HG03521 (cell line): ENCODE measurements around the gene ARID1B.
"Not testable (repeated sequence)": the region's sequence is repeated elsewhere in the genome, so short reads cannot be mapped to it uniquely, and the experiment has no call there.

ENCODE experiments used
- ATAC-seq: cut with Tn5 transposase; IDR thresholded peaks from one replicate; pipeline ENCODE4 v1.9.1; 2021; ENCODE audit warnings: mild to moderate bottlenecking, moderate library complexity; ENCODE audit not compliant: unreplicated experiment

Gene ARID1B

DNA sequence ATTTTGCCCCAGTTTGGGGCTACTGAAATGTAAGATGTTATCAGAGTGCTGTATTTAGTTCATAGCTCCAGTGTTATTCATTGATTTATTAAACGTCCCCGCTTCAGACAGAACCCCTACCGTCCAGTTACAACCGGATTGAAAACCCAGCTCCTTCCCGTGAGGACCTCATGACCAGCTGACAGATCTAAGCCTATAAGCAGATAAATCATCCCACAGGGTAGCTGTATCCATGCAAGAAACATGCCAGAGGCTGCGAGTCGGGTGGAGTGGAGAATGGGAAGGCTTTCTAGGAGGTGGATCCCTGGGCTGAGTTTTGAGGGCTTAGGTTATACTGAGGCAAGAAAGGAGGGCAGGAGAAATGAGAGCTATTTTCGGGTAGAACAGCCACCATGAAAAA lies 260.0 kb downstream of the ARID1B start:
- ATAC-seq, result no peak

DNA sequence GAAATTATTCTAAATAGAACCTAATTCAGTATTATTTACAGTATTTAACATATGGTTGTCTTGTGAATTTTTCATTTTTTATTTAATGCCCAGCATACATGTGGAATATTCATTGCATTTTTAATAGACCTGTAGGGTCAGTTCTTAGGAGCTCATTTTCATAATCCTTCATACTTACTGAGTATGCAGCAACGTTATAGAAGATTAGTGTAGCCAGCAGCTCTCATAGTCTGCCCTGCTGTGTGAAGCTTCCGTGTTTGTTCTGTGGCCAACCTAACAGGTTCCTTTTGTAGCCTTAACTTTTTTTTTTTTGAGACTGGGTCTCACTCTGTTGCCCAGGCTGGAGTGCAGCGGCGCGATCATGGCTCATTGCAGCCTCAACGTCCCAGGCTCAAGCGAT lies 261.4 kb downstream of the ARID1B start:
- no peak for ATAC-seq

DNA sequence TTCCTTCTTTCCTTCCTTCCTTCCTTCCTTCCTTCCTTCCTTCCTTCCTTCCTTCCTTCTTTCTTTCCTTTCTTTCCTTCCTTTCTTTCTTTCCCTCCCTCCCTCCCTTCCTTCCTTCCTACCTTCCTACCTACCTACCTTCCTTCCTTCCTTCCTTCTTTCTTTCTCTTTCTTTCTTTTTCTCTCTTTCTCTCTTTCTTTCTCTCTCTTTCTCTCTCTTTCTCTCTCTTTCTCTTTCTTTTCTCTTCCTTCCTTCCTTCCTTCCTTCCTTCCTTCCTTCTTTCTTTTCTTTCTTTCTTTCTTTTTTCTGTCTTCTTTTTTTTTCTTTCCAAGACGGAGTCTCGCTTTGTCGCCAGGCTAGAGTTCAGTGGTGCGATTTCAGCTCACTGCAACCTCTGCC lies 262.5 kb downstream of the ARID1B start:
- not testable (repeated sequence) for ATAC-seq

DNA sequence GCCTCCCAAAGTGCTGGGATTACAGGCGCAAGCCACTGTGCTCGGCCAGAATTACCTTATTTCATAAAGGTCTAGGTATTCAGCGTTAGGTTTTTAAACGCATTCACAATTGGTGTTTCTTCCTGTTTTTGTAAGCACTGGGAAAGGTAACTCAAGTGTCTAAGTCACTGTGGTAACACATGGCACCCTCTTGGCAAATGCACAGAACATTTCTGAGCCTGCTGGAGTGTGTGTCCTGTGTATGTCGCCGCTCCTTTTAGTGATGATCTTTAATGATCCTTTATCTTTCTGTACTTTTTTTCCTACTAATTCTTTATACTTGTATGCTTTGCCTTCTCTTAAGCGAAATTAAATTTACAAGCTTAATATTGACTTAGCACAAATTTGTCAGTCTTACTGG lies 263.0 kb downstream of the ARID1B start:
- no peak for ATAC-seq

DNA sequence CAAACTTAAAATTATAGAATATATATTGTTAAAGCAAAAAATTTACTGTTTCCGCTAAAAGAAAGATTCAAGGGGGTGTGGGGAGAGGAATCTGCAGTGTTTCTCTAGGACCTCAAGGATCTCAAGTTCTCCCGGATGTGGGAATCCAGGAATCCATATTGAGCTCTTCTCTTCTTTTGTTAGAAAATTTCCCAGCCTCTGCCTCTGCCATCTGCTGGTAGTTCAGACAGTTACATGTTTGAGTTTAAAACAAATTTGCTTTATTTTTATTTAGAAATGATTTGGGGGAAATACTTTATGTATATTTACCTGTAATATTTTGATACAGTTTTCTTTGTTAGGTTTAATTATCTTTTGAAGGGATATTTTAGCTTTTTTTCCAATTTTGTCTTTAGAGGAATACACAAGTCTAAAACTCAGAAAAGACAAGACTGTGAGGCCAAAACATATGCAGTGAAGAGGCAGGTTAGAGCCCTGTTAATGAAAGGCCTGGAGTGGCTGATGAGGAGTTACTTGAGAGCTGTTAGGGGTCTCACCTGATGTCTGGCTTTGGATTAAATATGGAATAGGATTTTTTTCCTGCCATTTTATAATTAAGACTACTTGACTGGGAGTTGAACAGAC lies 268.8 kb downstream of the ARID1B start:
- no peak for ATAC-seq

DNA sequence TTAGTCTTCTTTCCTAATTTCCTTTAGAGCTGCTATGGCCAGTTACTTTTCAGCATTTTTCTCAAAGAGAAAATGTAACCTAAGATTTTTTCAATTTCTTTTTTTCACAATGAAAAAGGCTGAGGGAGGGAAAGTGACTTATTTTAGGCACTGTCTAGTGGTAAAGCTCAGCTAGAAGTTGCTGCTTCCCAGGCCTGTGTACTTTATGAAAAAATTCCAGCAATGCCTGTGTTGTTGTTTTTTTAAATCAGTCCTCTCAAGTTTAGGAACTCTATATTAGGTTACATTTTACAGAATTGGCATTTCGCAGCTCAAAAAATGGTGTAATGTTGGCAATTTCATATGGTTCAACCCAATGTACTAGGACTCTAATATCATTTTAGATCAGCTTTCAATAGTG lies 269.6 kb downstream of the ARID1B start:
- no peak for ATAC-seq

DNA sequence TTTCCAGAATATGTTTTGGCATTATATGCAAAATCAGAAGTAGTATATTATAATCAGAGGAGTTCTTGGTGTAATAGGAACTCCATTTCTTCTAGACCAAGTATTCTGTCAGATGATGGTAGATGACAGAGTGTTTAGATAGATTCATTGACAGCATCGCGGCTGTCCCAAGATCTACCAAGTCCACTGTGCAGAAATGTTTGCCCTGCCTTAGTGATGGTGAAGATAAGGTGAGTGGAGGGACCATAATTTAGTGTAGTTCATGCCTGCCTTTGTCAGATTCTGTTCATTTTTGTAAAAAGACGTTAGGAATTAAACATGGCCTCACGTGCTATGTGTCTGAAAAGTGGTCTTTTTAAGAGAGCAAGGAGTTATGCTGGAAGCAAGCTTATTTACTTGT lies 270.1 kb downstream of the ARID1B start:
- ATAC-seq, result no peak

DNA sequence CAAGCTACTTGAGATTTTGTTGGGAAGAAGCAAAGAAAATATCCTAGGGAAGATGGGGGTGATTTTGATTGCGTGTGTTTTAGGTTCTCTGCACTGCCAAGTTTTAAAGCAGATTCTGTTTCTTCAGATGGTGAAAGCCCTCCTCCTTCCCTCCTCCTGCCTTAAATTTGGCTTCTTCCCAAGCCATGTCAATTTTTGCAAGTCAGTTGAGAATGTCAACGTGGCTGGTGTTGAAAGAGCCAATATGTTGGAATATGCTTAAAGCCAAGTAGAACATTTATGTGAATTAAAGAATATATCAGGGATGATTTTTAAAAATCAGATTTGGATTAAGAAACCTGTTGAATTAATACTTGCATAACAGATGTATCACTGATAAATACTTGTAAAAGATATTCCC lies 270.8 kb downstream of the ARID1B start:
- no peak for ATAC-seq

DNA sequence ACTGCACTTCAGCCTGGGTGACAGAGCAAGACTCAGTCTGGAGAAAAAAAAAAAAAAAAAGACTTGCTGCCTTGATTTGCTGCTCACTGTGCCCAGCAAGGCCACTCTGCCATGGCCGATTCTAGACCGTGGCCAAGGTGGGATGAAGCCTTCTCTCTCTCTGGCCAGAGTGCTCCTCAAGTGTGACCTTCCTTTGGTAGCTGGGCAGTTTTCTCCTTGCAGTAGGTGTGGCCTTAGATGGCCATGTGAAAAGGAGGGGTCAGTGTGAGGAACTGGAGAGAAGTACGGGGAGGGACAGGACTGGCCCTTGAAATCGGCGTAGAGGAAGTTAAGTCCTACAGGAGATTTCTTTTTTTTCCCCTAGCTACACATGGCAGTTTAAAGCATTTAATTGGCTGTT lies 272.0 kb downstream of the ARID1B start:
- ATAC-seq, result no peak

DNA sequence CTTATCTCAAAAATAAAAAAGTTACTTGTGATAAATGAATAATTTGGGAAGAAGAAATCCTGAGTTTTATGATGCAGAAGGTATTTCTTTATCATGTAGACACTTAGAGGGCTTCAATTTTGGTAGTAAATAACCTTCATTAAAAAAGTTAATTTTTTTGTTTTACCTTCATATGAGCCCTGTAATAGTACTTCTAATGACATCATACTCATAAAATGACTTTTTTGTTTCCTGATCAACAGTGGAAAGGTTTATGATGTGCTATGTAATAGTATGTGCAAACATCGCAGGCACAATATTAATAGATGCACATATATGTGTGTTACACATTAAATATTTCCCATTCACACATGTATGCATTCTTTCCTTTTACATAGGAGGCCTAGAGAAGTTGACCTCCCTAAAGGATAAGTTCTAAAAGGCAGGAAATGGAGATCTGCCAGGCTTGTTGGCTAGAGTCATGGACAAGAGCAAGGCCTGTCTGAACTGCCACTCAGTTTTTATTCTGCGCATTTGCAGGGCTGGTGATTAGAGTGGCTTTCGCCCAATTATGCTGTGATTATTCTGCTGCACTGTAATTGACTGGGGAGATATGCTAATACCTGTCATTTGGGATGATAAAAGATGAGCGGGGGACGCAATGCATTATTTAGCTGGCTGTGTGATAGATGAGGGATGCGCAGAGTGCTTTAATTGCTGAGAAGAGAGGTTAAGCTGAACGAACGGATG lies 273.5 kb downstream of the ARID1B start:
- ATAC-seq, result no peak

DNA sequence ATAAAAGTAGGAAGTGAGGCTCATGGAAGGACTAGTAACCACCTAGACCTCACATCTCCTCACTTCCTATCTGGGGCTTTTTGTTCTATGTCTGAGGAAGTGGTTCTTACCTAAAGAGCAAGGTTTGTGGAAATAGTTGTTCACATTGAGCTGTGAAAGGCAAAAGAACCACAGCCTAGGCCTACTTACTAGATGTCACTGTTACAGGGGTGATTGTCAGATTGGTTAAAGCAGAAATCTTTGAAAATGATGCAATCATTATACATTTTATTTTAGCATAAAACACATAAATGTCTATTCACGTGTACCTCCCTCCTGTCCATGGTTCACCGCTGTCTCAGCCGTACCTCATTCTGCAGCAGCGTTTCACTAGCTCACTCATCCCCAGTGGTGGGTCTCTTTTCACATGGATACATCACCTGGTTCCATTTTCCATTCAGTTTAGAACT lies 277.4 kb downstream of the ARID1B start:
- ATAC-seq, result peak; percentile 48

DNA sequence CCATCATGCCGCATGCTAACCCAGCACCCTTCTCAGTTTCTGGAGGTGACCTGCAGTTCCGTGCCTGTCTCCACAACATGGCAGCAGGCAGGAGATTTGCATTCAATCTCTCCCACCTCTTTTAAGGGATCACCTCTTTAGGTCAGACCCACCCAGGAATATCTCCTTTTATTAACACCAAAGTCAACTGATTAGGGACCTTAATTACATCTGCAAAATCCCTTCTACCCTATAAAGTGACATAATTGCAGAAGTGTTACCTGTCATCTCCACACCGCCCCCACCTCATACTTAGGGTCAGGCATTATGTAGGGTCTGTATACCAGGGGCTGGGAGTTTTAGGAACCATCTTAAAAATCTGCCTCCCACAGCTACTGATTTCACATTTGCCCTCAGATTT lies 278.7 kb downstream of the ARID1B start:
- no peak for ATAC-seq

DNA sequence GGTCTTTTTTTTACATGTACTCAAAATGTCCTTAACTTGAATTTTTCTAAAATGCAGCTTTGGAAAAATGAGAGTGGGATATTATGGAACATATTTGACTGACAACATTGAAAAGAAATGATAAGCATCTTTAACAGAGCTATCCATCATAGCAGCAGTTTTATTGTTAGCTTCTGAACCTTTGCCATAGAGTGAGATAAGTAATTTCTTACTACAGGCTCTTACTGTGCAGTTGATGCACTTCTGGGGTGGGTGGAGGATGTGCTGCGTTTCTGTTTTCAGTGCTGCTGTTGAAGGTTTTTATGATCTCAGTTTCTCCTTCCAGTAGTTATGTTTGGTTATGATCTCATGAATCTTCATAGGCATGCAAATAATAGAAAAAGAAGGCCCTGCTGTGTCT lies 279.1 kb downstream of the ARID1B start:
- no peak for ATAC-seq

DNA sequence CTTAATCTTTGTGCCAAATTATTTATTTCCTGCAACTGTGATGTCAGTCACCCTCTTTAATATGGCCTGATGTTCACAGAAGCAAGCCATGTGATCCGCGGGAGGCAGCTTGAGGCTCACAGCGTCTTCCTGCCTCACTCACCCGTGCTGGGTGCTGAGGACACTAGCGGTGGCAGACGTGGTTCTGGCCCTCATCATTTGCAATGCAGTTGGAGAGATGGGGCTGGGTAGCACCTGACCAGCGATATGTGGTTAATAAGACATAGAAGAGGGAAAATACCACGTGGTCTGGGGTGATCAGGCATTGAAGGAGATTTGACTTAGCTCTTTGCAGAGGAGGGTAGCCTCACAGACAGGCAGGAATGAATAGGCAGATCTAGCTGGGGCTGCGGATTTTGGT lies 281.4 kb downstream of the ARID1B start:
- ATAC-seq, result no peak

DNA sequence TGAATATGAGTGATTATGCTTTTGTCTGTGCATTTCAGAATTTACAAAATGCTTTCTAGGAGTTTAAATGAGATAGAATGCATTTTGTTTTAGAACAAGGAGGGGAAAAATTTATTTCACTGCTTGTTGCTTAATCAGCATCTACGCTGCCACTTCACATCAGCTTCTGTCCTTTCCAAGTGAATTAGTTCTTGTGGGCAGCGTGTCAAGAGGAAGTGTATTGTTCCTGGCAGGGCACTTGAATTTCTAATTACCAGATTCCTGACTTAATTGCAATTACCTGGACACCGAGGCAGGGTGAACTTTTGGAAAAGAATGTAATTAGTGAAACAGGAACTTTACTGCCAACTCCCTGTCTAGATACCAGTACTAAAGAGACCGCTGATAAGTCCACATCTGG lies 282.6 kb downstream of the ARID1B start:
- no peak for ATAC-seq

DNA sequence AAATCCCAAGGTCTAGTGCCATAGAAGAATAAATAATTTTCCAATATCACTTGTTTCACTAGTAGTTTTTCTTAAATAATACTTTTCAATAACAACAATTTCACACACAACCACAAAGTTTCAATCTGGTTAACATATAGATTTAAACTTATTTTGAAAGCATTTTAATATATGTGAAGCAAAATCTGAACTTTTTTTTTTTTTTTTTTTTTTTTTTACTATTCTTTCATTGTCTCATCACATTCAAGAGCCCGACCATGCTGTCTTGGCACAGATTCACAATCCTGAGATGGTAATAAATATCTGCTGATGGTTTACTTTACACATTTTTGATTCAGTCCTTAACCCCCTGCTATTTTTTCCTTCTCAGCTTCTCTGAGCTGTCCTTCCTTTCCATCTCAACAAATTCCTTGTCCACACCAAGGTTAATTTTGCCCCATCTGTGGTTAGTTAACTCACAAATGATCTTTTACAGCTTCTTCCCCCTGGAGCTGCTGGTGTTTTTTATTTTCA lies 283.3 kb downstream of the ARID1B start:
- ATAC-seq, result no peak

DNA sequence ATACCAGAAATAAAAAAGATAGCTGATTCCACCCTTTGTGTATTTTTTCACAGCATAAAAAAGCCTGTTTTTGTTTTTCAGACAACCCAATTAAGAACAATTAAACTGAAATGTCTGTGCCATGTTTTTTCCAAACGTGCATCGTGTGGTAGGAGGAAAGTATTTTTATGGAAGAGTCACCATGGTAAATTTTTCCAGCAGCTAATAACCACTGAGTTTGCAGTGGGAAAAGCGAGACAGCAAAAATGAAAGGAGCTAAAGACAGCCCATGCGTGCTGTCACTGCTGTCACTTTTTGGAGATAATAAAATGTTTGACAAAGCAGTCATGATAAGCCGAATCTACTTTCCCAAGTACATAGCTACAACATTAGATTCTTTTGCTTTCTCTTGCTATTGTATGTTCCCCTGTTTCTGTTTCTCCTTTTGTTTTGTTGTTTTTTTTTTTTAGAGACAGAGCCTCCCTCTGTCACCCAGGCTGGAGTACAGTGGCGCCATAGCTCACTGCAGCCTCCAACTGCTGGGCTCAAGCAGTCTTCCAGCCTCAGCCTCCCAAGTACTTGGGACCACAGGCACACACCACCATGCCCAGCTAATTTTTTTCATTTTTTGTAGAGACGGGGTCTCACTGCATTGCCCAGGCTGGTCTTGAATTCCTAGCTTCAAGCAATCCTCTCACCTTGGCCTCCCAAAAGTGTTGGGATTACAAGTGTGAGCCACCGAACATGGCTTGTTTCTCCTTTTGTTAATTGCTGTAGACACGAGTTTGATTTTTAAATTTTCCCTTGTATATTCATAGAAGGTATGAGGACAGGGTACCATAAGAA lies 284.8 kb downstream of the ARID1B start:
- no peak for ATAC-seq

DNA sequence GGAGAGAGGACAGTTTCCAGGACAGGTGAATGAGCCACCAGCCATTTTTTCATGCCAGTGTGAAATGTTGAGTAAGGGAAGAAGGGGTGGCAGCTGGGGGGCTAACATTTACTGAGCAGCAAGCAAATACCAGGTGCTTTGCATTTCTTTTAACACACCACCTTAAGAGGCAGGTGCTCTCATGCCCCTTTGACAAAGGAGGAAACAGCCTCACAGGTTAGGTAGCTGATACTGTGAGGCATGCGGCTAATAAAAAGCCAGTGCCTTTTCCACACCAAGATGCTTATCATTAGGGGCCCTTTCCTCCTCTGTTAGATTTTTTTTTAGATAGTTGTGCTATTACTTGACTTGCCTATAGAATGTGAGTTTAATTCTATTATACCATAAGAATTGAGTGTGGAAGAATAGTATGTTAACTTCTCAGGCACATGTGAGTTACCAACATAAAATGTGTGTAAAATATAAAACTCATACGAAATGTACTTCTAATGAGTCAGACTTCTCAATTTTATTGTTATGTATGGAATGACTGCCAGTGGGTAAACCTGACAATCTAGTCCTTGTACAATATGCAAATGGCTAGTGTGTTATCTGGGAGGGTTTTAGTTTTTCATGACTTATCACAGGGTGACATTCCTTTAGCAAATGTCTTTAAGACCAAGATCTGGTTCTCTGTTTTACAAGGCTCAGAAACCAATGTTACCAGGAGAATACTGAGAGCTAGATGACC lies 286.2 kb downstream of the ARID1B start:
- ATAC-seq, result no peak

DNA sequence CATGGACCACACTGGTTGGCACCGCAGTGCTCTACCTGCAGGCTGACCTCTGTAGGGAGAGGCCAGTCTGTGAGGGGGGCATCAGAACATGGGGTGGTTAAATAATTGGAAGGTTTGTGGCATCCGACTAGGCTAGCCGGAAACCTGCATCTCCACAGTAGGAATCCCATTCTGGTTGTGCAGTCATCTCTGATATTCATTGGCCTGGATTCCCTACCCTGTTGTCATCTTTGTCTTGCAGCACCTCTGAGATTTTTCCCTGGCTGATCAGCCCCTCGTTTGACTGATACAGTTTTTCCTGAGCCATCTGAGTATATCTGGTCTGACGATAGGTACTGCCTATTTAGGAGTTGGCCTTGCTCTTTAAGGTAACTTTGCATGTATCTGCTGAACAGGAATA lies 286.7 kb downstream of the ARID1B start:
- ATAC-seq, result no peak

DNA sequence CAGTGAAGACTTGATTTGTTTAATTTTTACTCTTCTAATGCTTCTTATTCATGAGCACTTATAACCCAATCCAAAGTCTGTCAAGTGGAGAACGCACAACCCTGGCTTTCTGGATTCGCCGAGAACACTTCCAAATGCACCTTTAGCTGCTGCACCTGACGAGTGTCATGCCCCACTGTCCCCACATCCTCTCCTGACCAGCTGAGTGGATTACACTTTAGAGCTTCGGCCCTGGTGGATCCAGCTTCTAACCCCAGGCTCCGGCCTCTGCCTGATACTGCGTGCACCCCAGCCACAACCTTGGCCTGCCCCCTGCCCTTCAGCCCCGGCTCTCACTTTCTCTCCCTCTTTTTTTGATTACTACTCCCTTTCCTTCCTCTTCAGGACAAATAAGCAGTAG lies 287.3 kb downstream of the ARID1B start:
- ATAC-seq, result no peak

DNA sequence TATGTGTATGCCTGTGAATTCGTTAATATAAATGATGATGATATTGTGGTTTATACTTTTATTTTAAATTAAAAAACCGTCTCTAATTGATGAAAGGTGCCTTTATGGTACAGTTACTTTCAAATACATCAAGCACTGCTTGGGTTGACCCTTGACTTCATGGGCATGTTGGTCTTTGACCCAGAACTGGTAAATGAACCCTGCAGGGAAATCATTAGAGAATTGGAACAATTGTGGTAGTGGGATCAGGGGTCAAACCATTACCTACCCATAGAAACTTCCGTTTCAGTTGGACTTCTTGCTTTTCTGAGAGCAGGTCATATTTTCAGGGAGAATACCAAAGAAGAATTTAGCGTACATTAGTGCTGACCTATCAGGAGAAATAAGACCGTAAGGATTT lies 288.2 kb downstream of the ARID1B start:
- no peak for ATAC-seq
